ENCODE measurements around the gene TMEM101. TPM values are rescaled to one million over a fixed set of nuclear protein-coding genes. Genes with fewer than 3 reads are reported as not detected.

Gene TMEM101
- total and polyA plus RNA-seq, 2 of the 8 experiments (the other 6 are each of a cell fraction or from before 2014, with no cell fraction given), result 16.1 to 44.7 TPM

DNA sequence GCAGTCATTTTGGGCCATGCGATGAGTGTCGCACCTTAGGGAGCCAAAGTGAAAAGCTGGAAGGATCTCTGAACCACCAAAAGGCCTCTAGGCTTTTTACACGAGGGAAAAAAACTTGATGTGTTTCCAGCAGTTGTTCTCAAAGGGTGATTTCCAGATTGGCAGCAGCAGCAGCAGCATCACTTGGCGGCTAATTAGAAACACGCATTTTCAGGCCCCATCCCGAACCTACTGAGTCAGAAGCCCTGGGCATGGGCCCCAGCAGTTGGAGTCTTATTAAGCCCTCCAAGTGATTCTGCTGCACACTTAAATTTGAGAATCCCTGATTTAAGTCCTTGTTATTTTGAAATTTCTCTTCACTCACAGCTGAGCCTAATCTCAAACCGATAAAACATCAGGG, 35.8 kb downstream of the TMEM101 start:
- Histone ChIP-seq H4K5ac (ENCODE audit: insufficient read length, low read depth, low read length) (no peak overlapping the region), H3K9ac (replicated peaks in 1 of 4; ENCODE audit: extremely low read depth in 1 of 4, low read depth in 3 of 4, low read length in 3 of 4) (no peak overlapping the region), H3K27me3 (replicated peaks in 1 of 4; ENCODE audit: control insufficient read depth in 3 of 4, extremely low read depth in 1 of 4, insufficient read depth in 3 of 4, low read length in 3 of 4) (peaks cover 0 to 5% (median 4%) of the 10 kb centered on the region in 4 experiments; a peak in 3 of 7 replicates), H3K18ac (ENCODE audit: extremely low read depth, low read length) (no peak overlapping the region), H3K79me2 (ENCODE audit: control insufficient read depth in 1 of 2, insufficient read depth in 2 of 2, low read length in 2 of 2) (no peaks in the 10 kb centered on the region), H3K4ac (replicated peaks; ENCODE audit: insufficient read length, low read depth, low read length) (no peak overlapping the region), H3K56ac (replicated peaks; ENCODE audit: insufficient read length, low read depth, low read length) (no peak overlapping the region), H3K23ac (ENCODE audit: insufficient read length) (no peak overlapping the region), H2BK120ac (replicated peaks; ENCODE audit: low read depth, low read length) (no peak overlapping the region), H2AK5ac (ENCODE audit: low read depth, low read length) (no peak overlapping the region), H3K79me1 (ENCODE audit: low read depth, low read length) (no peaks in the 10 kb centered on the region), H4K8ac (ENCODE audit: extremely low read depth, insufficient read depth, low read length) (no peak overlapping the region), H3K14ac (ENCODE audit: insufficient read length) (no peak overlapping the region), H3K4me1 (replicated peaks in 1 of 4; ENCODE audit: control insufficient read depth in 3 of 4, insufficient read depth in 4 of 4, low read length in 3 of 4) (peaks cover 0 to 2% (median 0%) of the 10 kb centered on the region in 4 experiments; a peak in 2 of 7 replicates), H3K36me3 (ENCODE audit: control insufficient read depth in 2 of 4, insufficient read depth in 4 of 4, low read length in 3 of 4) (no peaks in the 10 kb centered on the region), H4K91ac (replicated peaks; ENCODE audit: insufficient read length, low read length) (no peak overlapping the region), H4K20me1 (replicated peaks in 1 of 2; ENCODE audit: control insufficient read depth in 1 of 2, insufficient read depth in 2 of 2, low read length in 2 of 2) (no peaks in the 10 kb centered on the region), H3K27ac (ENCODE audit: low read depth, low read length) (no peak overlapping the region), H3K4me3 (ENCODE audit: extremely low read depth in 1 of 4, insufficient read depth in 2 of 4, low read depth in 3 of 4, low read length in 4 of 4) (no peak overlapping the region), H2BK15ac (ENCODE audit: low read length) (no peak overlapping the region), H2BK5ac (ENCODE audit: low read depth, low read length) (no peak overlapping the region), H3K4me2 (ENCODE audit: insufficient read depth in 1 of 2, low read depth in 2 of 2, low read length in 2 of 2) (no peak overlapping the region), H2BK20ac (ENCODE audit: low read length) (no peak overlapping the region), H2BK12ac (ENCODE audit: low read depth, low read length) (no peak overlapping the region), H3K23me2 (ENCODE audit: low read depth, low read length) (peaks cover 3% of the 10 kb centered on the region; the same call in 1 of the 2 replicates), H2AFZ (ENCODE audit: low read length) (no peak overlapping the region), H3K9me3 (ENCODE audit: insufficient read depth in 2 of 2, low read depth in 1 of 2, low read length in 1 of 2) (no peaks in the 10 kb centered on the region)
- ChIA-PET POLR2A (ENCODE audit: partially characterized antibody) (interaction anchor here (0.7 kb wide), 1 partner anchor 20 kb away, joined by 3 read pairs; no protein-coding TSS in a partner anchor), CTCF (ENCODE audit: partially characterized antibody) (interaction anchor here (0.6 to 2.9 kb wide), 8 partner anchors 8 to 1366 kb away, joined by 3 to 13 read pairs (median 6); partner anchors contain the start of gene PYY)
- no peak for DNase-seq (ENCODE audit: low read depth in 1 of 2, low spot score in 2 of 2)
- no peak for FAIRE-seq
- no peak for TF ChIP-seq SRF (IDR thresholded peaks at IDR 0.05; ENCODE audit: low read depth, low read length)
- no peak for TF ChIP-seq MAFK (IDR thresholded peaks at IDR 0.05; ENCODE audit: low read depth, low read length)
- no peak for TF ChIP-seq KDM5A (IDR thresholded peaks at IDR 0.05; ENCODE audit: low read length)
- no peak for TF ChIP-seq CREB1 (IDR thresholded peaks at IDR 0.05)
- TF ChIP-seq SP1 (IDR thresholded peaks at IDR 0.05; ENCODE audit: low read depth, low read length), result no peak
- no peak for TF ChIP-seq TAF7 (optimal IDR thresholded peaks at IDR 0.05; ENCODE audit: borderline replicate concordance, low read depth, low read length)
- no peak for TF ChIP-seq RFX5 (IDR thresholded peaks at IDR 0.05; ENCODE audit: borderline replicate concordance, low read depth, low read length)
- TF ChIP-seq TCF12 (IDR thresholded peaks at IDR 0.05; ENCODE audit: low read depth, low read length), result no peak
- TF ChIP-seq GTF2F1 (IDR thresholded peaks at IDR 0.05; ENCODE audit: borderline replicate concordance, low read depth, low read length), result no peak
- TF ChIP-seq NRF1 (IDR thresholded peaks at IDR 0.05; ENCODE audit: low read depth, low read length), result no peak
- TF ChIP-seq BRCA1 (IDR thresholded peaks at IDR 0.05; ENCODE audit: low read depth, low read length), result no peak
- no peak for TF ChIP-seq GABPA (IDR thresholded peaks at IDR 0.05; ENCODE audit: borderline replicate concordance, insufficient read depth, low read length)
- no peak for TF ChIP-seq FOSL1 (IDR thresholded peaks at IDR 0.05; ENCODE audit: insufficient read depth, low read depth, low read length)
- no peak for TF ChIP-seq CHD2 (IDR thresholded peaks at IDR 0.05; ENCODE audit: low read length)
- 80% methylated on average over 7 of the region's 7 CpGs; no CpG with 5 or more reads in 1 of the 2 experiments for WGBS, 2 experiments (ENCODE audit: extremely low coverage in 1 of 2, insufficient coverage in 1 of 2, insufficient read length in 1 of 2, insufficient replicate concordance in 2 of 2, low coverage in 1 of 2, low lambda C conversion rate in 2 of 2, missing lambda C conversion rate in 1 of 2)

Data from H1 (cell line).